Activated naive CD8-positive, alpha-beta T cell treated with anti-CD3 and anti-CD28 coated beads, Interleukin-2, amount 50 U/mL, for 16 hours (primary cell): ENCODE measurements around the gene MAGI1.
"Not testable (repeated sequence)": the region's sequence is repeated elsewhere in the genome, so short reads cannot be mapped to it uniquely, and the experiment has no call there.

ENCODE experiments used
- DNase-seq: peaks from one replicate; pipeline ENCODE4 v3.0.0-alpha.2; 2020; ENCODE audit warnings: low read depth, low spot score

MAGI1 gene

GRCh38 chr3:65534805-65535204, 503.9 kb downstream of the MAGI1 start:
- no peak for DNase-seq

GRCh38 chr3:65532749-65533148, 506.0 kb downstream of the MAGI1 start:
- no peak for DNase-seq

DNA sequence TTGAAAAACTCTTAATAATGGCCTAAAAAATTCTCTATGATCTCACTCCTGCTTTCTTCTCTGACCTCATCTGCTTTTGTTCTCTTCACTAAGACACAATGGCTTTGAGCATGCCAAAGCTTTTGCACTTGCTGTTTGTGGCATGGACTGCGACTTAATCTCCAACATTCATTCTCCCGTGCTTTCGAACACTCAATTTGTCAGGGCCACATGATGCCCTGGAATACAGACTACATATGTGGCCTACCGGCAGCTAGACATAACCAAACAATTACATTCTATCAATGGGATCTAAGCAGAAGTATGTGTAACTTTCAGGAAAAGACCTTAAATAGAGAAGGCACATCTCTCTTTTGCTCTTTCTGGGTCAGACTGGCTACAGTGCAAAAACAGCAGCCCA, 506.5 kb downstream of the MAGI1 start:
- DNase-seq = no peak

DNA sequence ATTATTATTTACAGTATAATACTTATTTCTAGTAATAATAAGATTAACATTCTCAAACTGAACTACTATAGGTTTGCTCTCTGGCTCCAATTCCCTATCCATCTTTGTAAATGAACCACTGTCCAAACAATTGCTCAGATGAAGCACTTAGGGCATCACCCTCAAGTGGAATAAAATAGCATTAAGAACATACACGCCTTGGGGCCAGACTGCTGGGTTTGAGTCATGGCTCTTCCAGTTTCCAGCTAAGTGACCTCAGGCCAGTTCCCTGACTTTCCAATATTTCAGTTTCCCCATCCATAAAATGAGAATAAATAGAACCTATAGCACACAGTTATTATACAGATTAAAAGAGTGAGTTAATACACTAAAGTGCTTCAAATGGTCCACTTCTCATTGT, 507.2 kb downstream of the MAGI1 start:
- DNase-seq = no peak

DNA sequence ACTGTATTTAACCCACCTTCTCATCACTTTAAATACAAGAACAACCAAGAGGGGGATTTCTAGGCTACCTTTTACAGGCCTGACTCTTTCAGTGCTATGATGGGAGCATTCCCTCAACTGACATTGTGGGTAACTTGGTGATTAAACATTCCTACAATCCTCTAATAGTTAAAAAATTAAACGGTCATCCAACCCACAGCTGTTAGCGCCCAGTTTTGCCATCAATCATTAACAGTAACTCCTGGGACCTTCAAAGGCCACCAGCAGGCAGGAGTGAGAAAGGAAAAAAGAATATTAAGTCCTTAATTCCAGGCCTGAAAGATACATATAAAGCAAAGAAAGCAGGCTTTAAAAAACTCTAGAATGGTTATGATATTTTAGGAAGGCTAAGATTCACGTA, 512.1 kb downstream of the MAGI1 start:
- no peak for DNase-seq

DNA sequence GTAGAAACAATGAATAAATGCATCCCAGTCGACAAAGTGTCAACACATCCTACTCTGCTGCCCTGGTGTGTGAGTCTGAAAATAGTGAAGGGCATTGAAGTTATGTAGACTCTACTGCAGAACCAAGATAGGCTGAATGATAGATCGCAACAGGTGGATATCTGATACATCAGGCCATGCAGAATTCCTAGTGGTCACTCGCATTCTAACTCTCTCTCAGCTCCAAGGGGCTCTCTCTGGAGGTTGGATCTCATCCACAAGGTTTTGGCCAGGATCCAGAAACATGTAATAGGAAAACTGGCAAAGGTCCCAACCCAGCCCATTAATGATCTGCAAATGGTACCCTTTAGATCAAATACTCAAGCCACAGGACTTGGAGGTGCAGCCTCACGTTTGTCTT, 514.1 kb downstream of the MAGI1 start:
- no peak for DNase-seq

DNA sequence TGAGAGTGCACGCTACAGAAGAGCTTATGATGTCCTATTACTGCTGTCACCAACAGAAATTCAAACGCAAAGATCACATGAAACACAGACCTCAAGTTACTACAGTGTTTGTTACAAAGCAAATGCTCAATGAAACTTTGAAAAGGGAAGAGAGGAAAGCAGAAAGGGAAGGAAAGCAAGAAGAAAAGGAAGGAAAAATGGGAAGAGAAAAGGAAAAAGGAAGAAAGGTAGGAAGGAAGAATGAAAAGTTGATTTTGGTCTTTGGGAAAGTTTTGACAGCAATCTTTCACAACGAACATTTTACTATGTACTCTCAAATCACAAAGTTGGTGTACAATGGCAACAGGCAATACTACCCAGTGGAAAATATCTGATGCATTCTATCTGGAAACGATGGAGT, 514.8 kb downstream of the MAGI1 start:
- DNase-seq = no peak

DNA sequence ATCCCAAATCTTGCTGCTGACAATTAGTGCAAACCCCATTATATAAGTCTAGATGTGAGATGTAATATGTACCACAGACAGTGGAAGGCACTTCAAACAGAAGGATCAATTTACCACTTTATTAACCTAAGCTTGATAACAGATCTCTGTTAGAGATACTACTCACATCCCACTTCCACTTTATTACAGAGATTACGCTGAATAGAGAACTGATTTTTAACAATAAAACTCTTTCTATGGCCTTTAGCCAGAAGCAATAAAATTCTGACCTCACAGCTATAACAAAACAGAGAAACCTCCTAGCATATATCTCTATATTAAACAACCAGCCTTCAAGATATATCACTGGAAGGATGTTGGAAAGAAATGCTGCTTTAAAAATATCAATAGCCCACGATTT, 517.7 kb downstream of the MAGI1 start:
- DNase-seq = no peak

DNA sequence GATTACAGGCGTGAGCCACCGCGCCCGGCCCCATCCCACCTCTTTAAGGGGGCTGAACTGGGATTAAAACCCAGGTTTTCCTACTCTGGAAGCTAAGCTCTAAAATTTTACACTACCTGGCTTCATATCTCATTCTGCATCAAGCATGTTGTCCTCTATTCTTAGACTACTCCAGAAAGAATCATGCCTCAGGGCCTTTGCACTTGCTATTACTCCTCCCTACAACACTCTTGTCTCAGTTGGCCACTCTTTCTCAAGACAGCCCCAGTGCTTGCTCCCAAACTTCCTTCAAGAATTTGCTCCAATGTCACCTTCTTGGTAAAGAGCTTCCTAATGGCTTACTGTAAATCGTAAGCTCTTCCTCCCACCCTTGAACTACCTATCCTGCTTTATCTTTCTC, 521.7 kb downstream of the MAGI1 start:
- no peak for DNase-seq

DNA sequence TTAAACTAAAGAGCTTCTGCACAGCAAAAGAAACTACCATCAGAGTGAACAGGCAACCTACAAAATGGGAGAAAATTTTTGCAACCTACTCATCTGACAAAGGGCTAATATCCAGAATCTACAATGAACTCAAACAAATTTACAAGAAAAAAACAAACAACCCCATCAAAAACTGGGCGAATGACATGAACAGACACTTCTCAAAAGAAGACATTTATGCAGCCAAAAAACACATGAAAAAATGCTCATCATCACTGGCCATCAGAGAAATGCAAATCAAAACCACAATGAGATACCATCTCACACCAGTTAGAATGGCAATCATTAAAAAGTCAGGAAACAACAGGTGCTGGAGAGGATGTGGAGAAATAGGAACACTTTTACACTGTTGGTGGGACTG, 524.4 kb downstream of the MAGI1 start:
- DNase-seq = not testable (repeated sequence)

- DNase-seq = not testable (repeated sequence)
Observed at GRCh38 chr3:65509423-65509794, 529.3 kb downstream of the MAGI1 start.

GRCh38 chr3:65508750-65509422, 529.8 kb downstream of the MAGI1 start:
- DNase-seq = no peak

DNA sequence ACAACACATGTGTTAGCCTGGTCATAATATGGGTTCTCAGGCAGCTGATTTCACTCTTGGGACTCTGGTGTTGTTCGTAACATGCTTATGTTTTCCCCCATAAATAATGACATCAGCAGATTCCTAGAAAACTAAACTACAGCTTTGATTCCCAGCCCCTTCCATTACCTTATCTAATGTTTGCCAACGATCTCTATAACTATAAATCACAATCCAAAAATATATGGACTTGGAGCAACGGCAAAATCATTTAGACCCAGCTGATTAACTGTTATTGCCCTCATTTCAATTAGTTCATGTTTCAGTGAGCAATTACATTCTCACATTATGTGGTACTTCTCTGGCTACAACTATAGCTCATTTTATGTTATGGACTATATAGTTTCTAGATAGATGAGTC, 531.3 kb downstream of the MAGI1 start:
- no peak for DNase-seq

GRCh38 chr3:65503776-65504175, 534.9 kb downstream of the MAGI1 start:
- DNase-seq = no peak

DNA sequence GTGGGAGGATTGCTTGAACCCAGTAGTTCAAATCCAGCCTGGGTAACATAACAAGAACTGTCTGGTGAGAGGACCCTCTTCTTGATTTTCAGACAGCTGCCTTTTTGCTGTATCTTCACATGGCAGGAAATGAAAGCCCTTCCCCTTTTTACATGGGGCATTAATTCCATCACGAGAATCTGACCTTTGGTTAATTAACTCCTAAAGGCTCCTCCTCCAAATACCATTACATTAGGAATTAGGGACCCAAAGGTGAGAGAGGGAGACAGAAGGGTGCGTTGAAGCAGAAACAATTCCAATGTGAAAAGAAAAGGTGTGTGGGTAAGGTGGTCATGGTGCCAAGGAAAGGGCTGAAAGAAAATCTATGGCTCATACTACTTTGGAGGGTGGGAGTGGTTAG, 536.2 kb downstream of the MAGI1 start:
- DNase-seq = no peak

DNA sequence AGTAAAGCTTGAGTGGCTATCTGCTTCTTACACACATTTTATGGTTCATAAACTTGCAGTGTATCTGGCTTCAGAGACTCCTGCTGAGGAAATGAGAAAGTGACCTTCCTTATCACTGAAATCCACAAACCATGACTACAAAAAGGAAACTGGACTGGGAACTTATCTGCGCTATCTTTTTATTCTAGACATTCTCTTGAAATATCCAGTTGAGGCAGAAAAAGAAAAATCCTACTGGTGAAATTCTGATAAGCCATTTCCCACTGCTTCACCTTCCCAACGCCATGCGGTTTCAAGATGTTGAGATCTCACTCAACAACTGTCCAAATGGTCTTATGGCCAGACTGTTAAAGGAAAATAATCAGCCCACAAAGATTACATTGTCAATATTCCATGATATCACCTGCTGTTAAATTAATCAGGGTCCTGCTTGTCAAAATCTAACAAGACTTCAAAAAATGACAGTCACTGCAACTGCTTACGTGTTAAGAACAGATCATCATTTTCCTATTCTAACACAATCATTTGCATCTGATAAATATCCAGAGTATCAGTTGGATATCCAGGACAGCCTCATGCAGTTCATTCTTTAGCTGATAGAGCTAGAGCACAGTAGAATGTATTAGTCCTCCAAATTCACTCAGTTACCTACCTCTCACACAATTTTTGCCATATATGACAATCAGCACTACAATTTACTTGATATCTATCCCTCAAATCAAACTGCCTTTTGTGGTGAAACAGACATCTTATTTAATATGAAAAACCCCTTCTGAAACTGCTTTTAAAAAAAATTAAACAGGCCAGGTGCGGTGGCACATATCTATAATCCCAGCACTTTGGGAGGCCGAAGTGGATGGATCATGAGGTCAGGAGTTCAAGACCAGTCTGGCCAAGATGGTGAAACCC, 538.1 kb downstream of the MAGI1 start:
- no peak for DNase-seq

DNA sequence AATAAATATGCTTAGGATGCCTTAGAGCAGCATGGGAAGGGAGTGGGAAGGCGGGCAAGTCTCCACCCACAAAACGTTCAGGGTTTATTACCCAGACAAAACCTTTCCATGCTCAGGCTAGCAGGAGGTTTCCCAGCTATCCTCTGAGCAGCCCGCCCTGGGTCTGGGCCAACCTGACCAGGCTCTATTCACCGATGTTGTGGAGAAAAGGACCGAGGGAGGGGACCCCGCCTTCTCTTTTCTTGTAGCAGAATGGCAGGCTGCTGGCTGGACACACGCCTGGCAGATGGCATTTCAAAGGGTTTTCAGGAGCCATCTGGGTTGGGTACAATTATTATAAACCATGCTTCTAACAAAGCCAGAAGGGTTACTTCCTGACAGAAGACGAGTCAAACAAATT, 540.9 kb downstream of the MAGI1 start:
- no peak for DNase-seq

- DNase-seq = no peak
Observed at GRCh38 chr3:65497236-65497635, 541.5 kb downstream of the MAGI1 start.

DNA sequence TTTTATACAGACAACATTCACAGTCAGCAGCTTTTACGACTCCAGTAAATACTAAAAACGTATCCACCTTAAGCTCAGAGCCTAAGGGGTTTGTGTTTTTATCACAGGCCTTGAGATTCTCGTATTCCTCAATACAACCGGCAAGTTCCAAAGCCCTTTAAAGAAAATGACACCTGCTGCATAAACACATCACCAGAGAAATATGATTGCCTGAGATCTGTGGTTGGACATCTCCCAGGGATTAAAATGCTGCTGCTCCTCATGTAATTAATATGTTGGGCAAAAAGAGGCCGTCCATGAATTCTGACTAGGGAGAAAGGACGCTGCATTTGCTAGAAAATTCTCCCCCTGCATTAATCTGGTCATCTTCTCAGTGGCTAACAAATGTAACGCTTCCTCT, 544.8 kb downstream of the MAGI1 start:
- no peak for DNase-seq

GRCh38 chr3:65493371-65493882, 545.3 kb downstream of the MAGI1 start:
- DNase-seq = no peak

DNA sequence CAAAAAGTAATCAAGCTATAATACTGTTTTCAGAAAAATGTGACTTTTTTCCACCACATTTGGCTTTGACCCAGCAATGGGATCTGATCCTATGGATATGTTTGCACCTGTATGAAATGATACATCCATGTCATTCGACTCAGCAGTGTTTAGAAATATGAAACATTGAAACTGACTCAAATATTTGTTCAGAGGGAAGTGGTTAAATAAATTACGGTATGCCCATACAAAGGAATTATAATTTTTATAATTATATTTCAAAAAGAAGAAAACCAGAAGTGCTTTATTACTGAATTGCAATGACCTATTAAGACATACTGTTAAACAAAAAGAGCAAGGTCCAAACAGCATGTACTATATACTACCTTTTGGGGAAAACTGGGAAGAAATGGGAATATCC, 546.5 kb downstream of the MAGI1 start:
- DNase-seq = no peak

DNA sequence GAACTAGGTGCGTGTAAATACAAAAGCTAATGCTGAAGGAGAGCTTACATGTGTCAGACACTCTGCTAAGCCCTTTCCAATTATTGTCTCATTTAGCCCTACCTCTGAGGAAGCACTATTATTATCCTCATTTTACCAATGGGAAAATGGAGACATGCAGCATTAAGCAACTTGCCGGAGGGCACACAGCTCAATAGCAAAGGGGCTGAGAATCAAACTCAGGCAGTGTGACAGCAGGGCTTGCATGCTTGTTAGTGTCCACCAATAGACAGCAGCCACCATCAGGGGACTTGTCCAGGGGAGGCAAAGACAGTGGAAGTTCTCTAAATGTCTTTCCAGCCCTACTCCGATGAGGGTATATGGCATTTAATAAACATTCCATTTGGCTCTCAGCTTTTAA, 548.6 kb downstream of the MAGI1 start:
- no peak for DNase-seq

- DNase-seq = no peak
Observed at GRCh38 chr3:65489253-65489652, 549.5 kb downstream of the MAGI1 start.
